Mesendoderm (in vitro differentiated cells): ENCODE measurements around the gene BEGAIN.

ENCODE experiments used
- DNase-seq: peaks from one replicate; pipeline ENCODE4 v3.0.0; 2013
- H2AK5ac ChIP-seq: 2 replicates; pipeline ENCODE4 v1.6.1; 2013; ENCODE audit warnings: low read length, inconsistent platforms
- H2BK120ac ChIP-seq: 2 replicates; pipeline ENCODE4 v1.6.1; 2013; ENCODE audit warnings: low read depth, mild to moderate bottlenecking, low read length, moderate library complexity, mixed read lengths
- H2BK15ac ChIP-seq: replicated peaks from 2 replicates; pipeline ENCODE4 v1.6.1; 2013; ENCODE audit warnings: low read depth, mild to moderate bottlenecking, moderate library complexity
- H2BK5ac ChIP-seq: 2 replicates; pipeline ENCODE4 v1.6.1; 2013; ENCODE audit warnings: low read length, inconsistent platforms
- H3K18ac ChIP-seq: 2 replicates; pipeline ENCODE4 v1.6.1; 2013; ENCODE audit warnings: mild to moderate bottlenecking, low read length, mixed read lengths
- H3K23ac ChIP-seq: one replicate; pipeline ENCODE4 v1.6.1; 2013; ENCODE audit warnings: low read length
- H3K27ac ChIP-seq: 2 replicates; pipeline ENCODE4 v1.5.1; 2013; ENCODE audit warnings: low read depth, mild to moderate bottlenecking, inconsistent platforms, low read length, moderate library complexity
- H3K27me3 ChIP-seq: 2 replicates; pipeline ENCODE4 v1.6.1; 2013; ENCODE audit warnings: low read length, control low read depth, mild to moderate bottlenecking, inconsistent platforms; ENCODE audit not compliant: insufficient read depth, poor library complexity
- H3K36me3 ChIP-seq: 2 replicates; pipeline ENCODE4 v1.6.1; 2013; ENCODE audit warnings: low read length, inconsistent platforms; ENCODE audit not compliant: control insufficient read depth, insufficient read depth
- H3K4ac ChIP-seq: one replicate; pipeline ENCODE4 v1.6.1; 2013; ENCODE audit warnings: low read depth, mild to moderate bottlenecking, low read length, moderate library complexity
- H3K4me1 ChIP-seq: 2 replicates; pipeline ENCODE4 v1.6.1; 2013; ENCODE audit warnings: low read depth, low read length, inconsistent platforms; ENCODE audit not compliant: control insufficient read depth
- H3K4me2 ChIP-seq: 2 replicates; pipeline ENCODE4 v1.6.1; 2013; ENCODE audit warnings: low read length
- H3K4me3 ChIP-seq: 2 replicates; pipeline ENCODE4 v1.5.1; 2013; ENCODE audit warnings: mild to moderate bottlenecking, low read length
- H3K56ac ChIP-seq: one replicate; pipeline ENCODE4 v1.6.1; 2013; ENCODE audit warnings: low read length
- H3K79me1 ChIP-seq: 2 replicates; pipeline ENCODE4 v1.6.1; 2013; ENCODE audit warnings: low read length, inconsistent platforms
- H3K79me2 ChIP-seq: 2 replicates; pipeline ENCODE4 v1.6.1; 2013; ENCODE audit warnings: mild to moderate bottlenecking, low read length; ENCODE audit not compliant: control insufficient read depth, insufficient read depth
- H3K9ac ChIP-seq: 2 replicates; pipeline ENCODE4 v1.6.1; 2013; ENCODE audit warnings: low read length, inconsistent platforms
- H4K5ac ChIP-seq: one replicate; pipeline ENCODE4 v1.6.1; 2013; ENCODE audit warnings: low read length
- H4K8ac ChIP-seq: one replicate; pipeline ENCODE4 v1.6.1; 2013; ENCODE audit warnings: low read depth, mild to moderate bottlenecking, control low read depth, low read length, moderate library complexity
- WGBS: extraction: QIAGEN DNeasy Blood & Tissue Kit; methylation state at CpG from one replicate; pipeline ENCODE4 v1.1.7; 2013; ENCODE audit warnings: low lambda C conversion rate, missing lambda C conversion rate; ENCODE audit not compliant: insufficient coverage; ENCODE audit errors: extremely low coverage; 5-methylcytosine and 5-hydroxymethylcytosine counted together

BEGAIN gene

DNA sequence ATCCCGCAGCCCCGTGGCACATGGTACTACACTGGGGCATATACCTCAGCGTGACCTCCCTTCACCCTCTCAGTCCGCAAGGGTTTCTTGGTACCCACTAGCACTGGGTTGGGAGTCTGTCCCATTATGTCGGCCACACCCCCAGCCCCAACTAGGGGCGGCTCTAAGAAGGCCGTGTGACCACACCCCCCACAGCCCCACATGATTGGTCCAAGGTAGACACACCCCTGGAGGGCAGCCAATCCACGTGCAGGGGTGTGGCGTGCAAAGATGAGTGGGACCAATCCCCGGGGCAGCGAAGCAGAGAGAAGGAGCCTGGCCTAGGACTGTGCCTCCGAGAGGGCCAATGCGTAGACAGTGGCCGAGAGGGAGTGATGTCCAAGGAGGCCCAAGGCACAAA is 34.6 kb upstream of the BEGAIN start:
- Histone ChIP-seq H2BK5ac (no peak overlapping the region), H4K8ac (no peak overlapping the region), H3K4ac (no peak overlapping the region), H3K23ac (no peak overlapping the region), H3K9ac (no peak overlapping the region), H3K79me2 (no peaks in the 10 kb centered on the region), H3K27me3 (no peaks in the 10 kb centered on the region), H4K5ac (no peak overlapping the region), H3K4me1 (peaks cover 2% of the 10 kb centered on the region), H3K18ac (no peak overlapping the region), H3K79me1 (no peaks in the 10 kb centered on the region), H3K4me3 (no peak overlapping the region), H2BK120ac (no peak overlapping the region), H2AK5ac (no peak overlapping the region), H3K56ac (no peak overlapping the region), H3K36me3 (no peaks in the 10 kb centered on the region), H2BK15ac (no peak overlapping the region), H3K4me2 (no peak overlapping the region), H3K27ac (no peak overlapping the region)
- no CpG with 5 or more reads among the region's 14 CpGs for WGBS
- DNase-seq, result peak; percentile 45

GRCh38 chr14:100620255-100621100 is 33.3 kb upstream of the BEGAIN start:
- Histone ChIP-seq H2BK5ac (no peak overlapping the region), H4K5ac (no peak overlapping the region), H3K4me3 (no peak overlapping the region), H2BK15ac (no peak overlapping the region), H3K4me1 (peaks cover 2% of the 10 kb centered on the region), H3K4me2 (no peak overlapping the region), H3K9ac (no peak overlapping the region), H4K8ac (no peak overlapping the region), H3K79me1 (no peaks in the 10 kb centered on the region), H3K56ac (no peak overlapping the region), H2BK120ac (no peak overlapping the region), H3K36me3 (no peaks in the 10 kb centered on the region), H3K18ac (no peak overlapping the region), H3K27ac (no peak overlapping the region), H3K79me2 (no peaks in the 10 kb centered on the region), H2AK5ac (no peak overlapping the region), H3K4ac (no peak overlapping the region), H3K23ac (no peak overlapping the region), H3K27me3 (no peaks in the 10 kb centered on the region)
- WGBS, result no CpG with 5 or more reads among the region's 18 CpGs
- DNase-seq, result no peak

DNA sequence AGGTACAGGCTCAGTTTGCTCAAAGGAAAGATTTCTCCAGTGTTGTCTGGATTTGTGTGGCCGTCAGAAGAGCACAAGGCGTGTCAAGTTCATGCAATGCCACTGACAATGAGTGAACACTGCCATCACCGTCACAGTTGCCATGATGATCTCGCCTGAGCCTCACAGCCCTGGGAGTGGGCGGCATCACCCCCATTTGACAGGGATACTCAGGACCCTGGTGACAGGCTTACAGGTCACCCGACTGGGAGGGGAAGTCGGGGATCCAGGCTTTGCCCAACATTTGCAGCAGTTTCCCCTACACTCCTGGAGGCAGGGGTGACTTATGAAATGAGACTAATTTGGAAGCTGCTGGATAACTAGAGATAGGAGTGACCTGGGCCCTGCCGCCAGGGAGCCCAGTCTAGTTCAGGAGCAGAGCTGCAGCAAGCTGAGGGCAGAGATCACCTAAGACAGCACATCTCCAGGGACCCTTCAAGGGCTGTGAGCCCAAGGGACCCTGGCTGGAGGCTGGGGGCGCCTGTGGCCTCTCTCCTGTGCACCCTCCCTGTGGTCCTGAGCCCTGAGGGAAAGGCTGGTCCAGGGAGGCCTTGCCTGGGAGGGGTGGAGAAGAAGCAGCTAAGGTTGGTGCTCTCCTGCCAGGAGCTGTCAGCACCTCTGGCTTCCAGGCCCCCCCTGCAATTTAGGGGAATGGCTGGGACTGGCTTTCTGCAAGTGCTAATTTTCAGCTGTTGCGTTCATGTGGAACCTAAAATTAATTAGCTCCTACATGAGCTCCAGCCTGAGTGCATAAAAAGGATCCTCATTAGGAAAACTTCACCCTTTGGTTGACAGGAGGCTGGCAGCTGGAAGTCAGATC is 32.4 kb upstream of the BEGAIN start:
- peaks cover 2% of the 10 kb centered on the region for H3K4me1 ChIP-seq
- H3K79me1 ChIP-seq, result no peaks in the 10 kb centered on the region
- no peak overlapping the region for H3K4ac ChIP-seq
- no peak overlapping the region for H2AK5ac ChIP-seq
- no CpG with 5 or more reads among the region's 10 CpGs for WGBS
- H4K5ac ChIP-seq, result no peak overlapping the region
- H3K36me3 ChIP-seq, result no peaks in the 10 kb centered on the region
- H3K27ac ChIP-seq, result no peak overlapping the region
- H2BK120ac ChIP-seq, result no peak overlapping the region
- no peak overlapping the region for H3K23ac ChIP-seq
- H3K18ac ChIP-seq, result no peak overlapping the region
- H4K8ac ChIP-seq, result no peak overlapping the region
- H3K9ac ChIP-seq, result no peak overlapping the region
- H3K56ac ChIP-seq, result no peak overlapping the region
- no peak overlapping the region for H3K4me2 ChIP-seq
- no peak overlapping the region for H3K4me3 ChIP-seq
- no peak overlapping the region for H2BK5ac ChIP-seq
- DNase-seq, result no peak
- H3K79me2 ChIP-seq, result no peaks in the 10 kb centered on the region
- H3K27me3 ChIP-seq, result no peaks in the 10 kb centered on the region
- H2BK15ac ChIP-seq, result no peak overlapping the region

GRCh38 chr14:100618763-100619320 is 31.6 kb upstream of the BEGAIN start:
- Histone ChIP-seq H4K5ac (no peak overlapping the region), H3K56ac (no peak overlapping the region), H3K4me1 (peaks cover 2% of the 10 kb centered on the region), H3K36me3 (no peaks in the 10 kb centered on the region), H3K79me2 (no peaks in the 10 kb centered on the region), H3K27ac (no peak overlapping the region), H3K4me2 (no peak overlapping the region), H2BK5ac (no peak overlapping the region), H4K8ac (no peak overlapping the region), H2BK120ac (no peak overlapping the region), H3K9ac (no peak overlapping the region), H3K79me1 (no peaks in the 10 kb centered on the region), H3K4ac (no peak overlapping the region), H3K18ac (no peak overlapping the region), H2BK15ac (no peak overlapping the region), H3K4me3 (no peak overlapping the region), H3K27me3 (no peaks in the 10 kb centered on the region), H2AK5ac (no peak overlapping the region), H3K23ac (no peak overlapping the region)
- WGBS, result no CpG with 5 or more reads among the region's 10 CpGs
- DNase-seq, result no peak

- no peak overlapping the region for H3K27ac ChIP-seq
- H3K4me3 ChIP-seq, result no peak overlapping the region
- H3K36me3 ChIP-seq, result no peaks in the 10 kb centered on the region
- no peak overlapping the region for H3K4me2 ChIP-seq
- no peak overlapping the region for H2BK120ac ChIP-seq
- H3K23ac ChIP-seq, result no peak overlapping the region
- H4K8ac ChIP-seq, result no peak overlapping the region
- no peak overlapping the region for H2AK5ac ChIP-seq
- DNase-seq, result no peak
- H2BK5ac ChIP-seq, result no peak overlapping the region
- H3K27me3 ChIP-seq, result no peaks in the 10 kb centered on the region
- H3K4ac ChIP-seq, result no peak overlapping the region
- no peaks in the 10 kb centered on the region for H3K79me2 ChIP-seq
- WGBS, result no CpG with 5 or more reads among the region's 9 CpGs
- no peak overlapping the region for H3K56ac ChIP-seq
- H3K9ac ChIP-seq, result no peak overlapping the region
- no peak overlapping the region for H4K5ac ChIP-seq
- H3K18ac ChIP-seq, result no peak overlapping the region
- no peaks in the 10 kb centered on the region for H3K79me1 ChIP-seq
- no peak overlapping the region for H2BK15ac ChIP-seq
- H3K4me1 ChIP-seq, result peaks cover 2% of the 10 kb centered on the region
Measured at GRCh38 chr14:100618318-100618693, 31.1 kb upstream of the BEGAIN start.
